Forelimb muscle (tissue), 1 donor: Measurements from ENCODE around the gene ANKRD33B. TPM values are rescaled to one million over a fixed set of nuclear protein-coding genes. Genes with fewer than 3 reads are reported as not detected.

Experiments used
- DNase-seq: peaks from one replicate; pipeline ENCODE4 v3.0.0-alpha.2; 2013; ENCODE audit warnings: low read depth
- polyA plus RNA-seq: library from polyadenylated mRNA; unstranded; fragments of 120-200 nt; gene quantifications from one replicate; pipeline ENCODE4 v1.2.1, GENCODE V29; 2013; ENCODE audit not compliant: insufficient read length

Gene ANKRD33B
- polyA plus RNA-seq, 1 donor, result 1.8 TPM

GRCh38 chr5:10691826-10692785, 128.2 kb downstream of the ANKRD33B start:
- DNase-seq, result no peak

- DNase-seq, result no peak
Observed at GRCh38 chr5:10695055-10695649, 131.3 kb downstream of the ANKRD33B start.

GRCh38 chr5:10695759-10696543, 132.1 kb downstream of the ANKRD33B start:
- DNase-seq, result no peak

- no peak for DNase-seq
Observed at GRCh38 chr5:10699281-10699874, 135.5 kb downstream of the ANKRD33B start.

GRCh38 chr5:10699987-10700386, 136.1 kb downstream of the ANKRD33B start:
- DNase-seq, result no peak

GRCh38 chr5:10700516-10700915, 136.6 kb downstream of the ANKRD33B start:
- DNase-seq, result no peak

- DNase-seq, result no peak
Observed at GRCh38 chr5:10701567-10702039, 137.7 kb downstream of the ANKRD33B start.

- no peak for DNase-seq
Observed at GRCh38 chr5:10702040-10702629, 138.3 kb downstream of the ANKRD33B start.

- DNase-seq, result no peak
Observed at GRCh38 chr5:10702911-10703491, 139.1 kb downstream of the ANKRD33B start.

GRCh38 chr5:10703676-10704075, 139.8 kb downstream of the ANKRD33B start:
- DNase-seq, result no peak

GRCh38 chr5:10704949-10705621, 141.2 kb downstream of the ANKRD33B start:
- DNase-seq, result no peak

GRCh38 chr5:10705747-10706146, 141.9 kb downstream of the ANKRD33B start:
- DNase-seq, result no peak

- DNase-seq, result no peak
Observed at GRCh38 chr5:10706326-10706725, 142.5 kb downstream of the ANKRD33B start.

Other genes starting within 250 kb of the ANKRD33B start
- 101 TPM for gene MARCHF6, start 210.4 kb upstream of the ANKRD33B start, polyA plus RNA-seq
- gene ROPN1L, start 122.2 kb upstream of the ANKRD33B start, polyA plus RNA-seq, result not detected
- gene DAP, start 197.2 kb downstream of the ANKRD33B start, polyA plus RNA-seq, result 47.3 TPM